ENCODE measurements around the gene ABCB9.
"Not testable (repeated sequence)": the region's sequence is repeated elsewhere in the genome, so short reads cannot be mapped to it uniquely, and the experiment has no call there.

The ABCB9 gene

DNA sequence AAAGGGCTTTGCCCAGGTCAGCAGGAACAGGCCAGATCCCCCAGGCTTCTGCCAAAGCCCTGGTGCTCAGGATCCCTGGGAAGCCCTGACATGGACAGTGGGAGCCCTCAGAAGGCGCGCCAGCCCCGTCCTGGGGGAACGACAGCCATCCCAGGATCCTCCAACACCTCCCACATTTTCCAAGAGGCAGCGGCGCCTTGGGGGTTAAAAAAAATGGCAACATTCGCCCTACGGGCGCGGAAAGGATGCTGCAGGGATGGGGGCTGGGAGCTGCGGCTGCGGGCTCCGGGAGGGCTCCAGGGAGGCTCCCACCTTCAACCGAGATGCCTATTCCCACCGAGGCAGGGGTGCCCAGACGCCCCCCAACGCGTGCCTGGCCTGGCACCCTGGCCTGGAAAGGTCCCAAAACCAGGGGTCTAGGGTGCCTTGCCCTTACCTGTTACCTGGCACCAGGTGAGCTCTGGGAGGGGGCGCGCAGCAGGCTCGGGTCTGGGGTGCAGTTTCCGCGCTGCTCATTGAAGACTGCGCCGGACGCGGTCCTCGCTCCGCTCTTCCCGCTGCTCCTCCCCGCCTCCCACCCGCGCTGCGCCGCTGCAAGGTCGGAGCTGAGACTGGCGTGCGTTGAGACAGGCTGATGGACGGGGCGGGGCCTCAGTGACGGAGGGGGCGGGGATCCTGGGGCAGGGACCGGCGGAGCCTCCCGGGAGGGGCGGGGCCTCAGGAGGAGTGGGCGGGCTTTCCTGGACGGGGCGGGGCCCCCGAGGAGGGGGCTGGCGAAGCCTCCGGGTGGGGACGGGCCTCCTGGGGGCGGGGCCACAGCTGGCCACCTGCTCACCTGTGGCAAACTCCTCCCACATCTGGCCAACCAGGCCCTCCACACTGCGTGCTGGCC, at the start of gene ABCB9:
Gene ABCB9 (minus strand): TSS at position 613 of the 892 bp plus-strand sequence. CDS start 6,228 bp downstream, outside the sequence.
- DNase-seq = peak; percentile 96

DNA sequence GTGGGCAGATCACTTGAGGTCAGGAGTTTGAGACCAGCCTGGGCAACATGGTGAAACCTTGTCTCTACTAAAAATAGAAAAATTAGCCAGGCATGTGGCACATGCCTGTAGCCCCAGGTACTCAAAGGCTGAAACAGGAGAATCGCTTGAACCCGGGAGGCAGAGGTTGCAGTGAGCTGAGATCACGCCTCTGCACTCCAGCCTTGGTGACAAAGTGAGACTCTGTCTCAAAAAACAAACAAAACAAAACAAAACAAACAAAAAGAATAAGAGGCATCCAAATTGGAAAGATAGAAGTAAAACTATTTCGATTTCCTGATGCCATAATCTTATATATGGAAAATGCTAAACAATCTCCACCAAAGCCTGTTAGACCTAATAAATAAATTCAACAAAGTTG, 48.2 kb upstream of the ABCB9 start:
- not testable (repeated sequence) for DNase-seq

DNA sequence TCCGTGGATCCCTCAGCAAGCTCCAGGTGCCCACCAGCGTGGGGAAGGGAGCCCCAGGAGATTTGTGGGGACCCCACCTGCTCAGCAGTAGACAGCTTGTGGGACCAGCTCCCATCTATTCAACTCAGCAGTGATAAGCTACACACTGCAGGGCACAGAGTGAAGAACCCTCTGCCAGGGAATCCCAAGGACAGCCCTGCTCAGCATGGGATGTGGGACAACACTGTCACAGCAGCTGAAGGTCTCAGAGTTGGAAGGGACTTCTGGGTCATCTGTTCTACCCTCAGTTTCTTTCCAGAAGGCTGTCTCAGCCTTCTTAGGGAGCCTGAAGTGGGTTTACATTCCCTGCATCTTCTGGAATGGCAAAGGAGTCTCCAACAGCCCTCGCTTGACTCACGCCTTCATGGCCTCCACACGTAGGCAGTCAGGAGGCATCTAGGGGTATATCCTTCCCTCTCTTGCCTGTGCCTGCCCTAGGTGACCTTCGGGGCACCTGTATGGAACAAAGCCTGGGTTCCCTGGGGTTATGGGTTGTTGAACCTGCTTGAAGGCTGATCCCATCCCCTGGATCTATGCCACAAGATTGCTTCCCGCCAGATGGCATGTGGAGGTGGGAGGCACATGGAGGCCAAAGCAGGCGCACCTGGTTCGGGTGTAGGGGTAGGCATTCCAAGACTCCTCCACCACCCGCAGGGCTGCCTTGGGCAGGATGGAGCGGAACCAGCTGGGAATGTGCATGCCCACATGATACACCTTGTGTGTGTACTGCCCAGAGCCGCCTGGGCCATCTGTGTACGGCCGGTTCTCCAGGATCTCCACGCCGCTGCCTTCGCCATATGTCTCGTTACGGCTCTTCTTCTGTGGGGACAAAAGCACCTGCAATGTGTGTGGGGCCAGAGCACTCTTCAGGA, 47.2 kb upstream of the ABCB9 start:
- no peak for DNase-seq

DNA sequence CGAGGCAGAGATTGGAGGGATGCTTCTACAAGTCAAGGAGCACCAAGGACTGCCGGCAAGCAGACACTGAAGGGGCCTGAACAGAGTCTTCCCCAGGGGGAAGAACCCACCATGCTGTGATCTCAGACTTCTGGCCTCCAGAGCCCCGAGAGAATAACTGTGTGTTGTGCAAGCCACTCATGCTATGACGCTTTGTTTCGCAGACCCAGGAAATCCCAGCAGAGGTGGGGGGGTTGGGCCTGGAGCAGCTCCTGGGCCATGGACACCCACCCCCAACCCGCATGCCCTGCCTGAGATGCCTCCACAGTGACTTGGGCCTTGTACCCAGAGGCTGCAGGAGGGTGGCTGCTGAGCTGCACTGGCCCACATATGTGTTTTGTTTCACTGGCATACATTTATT, 45.4 kb upstream of the ABCB9 start:
- DNase-seq = no peak

DNA sequence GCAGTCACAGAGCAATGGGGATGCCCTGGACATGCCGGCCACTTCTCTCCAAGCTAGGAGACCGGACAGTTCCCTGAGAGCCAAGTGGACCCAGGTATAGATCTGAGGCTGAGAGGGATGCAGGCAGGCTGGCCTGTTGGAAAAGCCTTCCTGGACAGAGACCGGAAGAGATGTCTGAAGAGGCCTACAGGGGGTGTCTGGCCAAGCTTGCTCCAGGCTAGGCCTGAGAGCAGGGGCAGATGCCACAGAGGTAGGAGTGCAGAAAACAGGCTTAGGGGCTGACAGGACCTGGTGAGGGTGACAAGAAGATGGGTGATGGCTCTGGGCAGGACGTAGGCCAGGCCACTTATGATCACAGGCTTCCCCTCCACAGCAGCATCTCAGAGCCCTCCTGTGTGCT, 44.4 kb upstream of the ABCB9 start:
- DNase-seq = no peak

DNA sequence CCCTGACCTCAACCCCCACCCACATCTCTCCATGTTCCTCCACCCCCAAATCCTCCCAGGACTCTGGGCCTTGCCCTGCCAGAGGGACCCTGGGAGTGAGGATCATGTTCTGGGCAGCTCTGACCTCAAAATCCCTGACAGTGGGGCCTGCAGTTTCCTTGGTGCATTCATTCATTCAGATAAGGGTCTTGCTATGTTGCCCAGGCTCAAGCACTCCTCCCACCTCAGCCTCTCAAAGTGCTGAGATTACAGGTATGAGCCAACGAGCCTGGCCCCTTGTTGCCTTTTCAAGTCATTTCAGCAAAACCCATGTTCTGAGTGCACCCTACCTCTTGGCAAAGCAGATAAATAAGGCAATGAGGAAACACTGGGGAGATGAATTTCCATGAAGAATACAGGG, 43.8 kb upstream of the ABCB9 start:
- no peak for DNase-seq

DNA sequence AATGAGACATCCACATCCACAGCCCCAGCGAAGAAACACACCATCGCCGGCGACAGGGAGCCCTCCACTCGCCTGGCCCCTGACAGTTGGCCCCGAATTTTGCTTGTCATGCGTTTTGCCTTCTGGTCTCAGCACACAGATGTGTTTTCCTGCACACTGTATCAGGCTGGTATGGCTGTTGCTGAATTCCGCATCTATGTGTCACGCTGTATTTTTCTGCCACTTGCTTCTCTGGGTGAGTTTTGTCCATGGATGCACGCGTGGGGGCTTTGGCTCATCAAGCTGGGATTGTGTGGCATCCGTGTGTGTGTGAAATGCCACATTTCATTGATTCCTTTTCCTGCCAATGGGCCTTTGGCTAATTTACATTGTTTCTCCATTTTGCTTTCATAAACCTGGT, 40.7 kb upstream of the ABCB9 start:
- DNase-seq = no peak

DNA sequence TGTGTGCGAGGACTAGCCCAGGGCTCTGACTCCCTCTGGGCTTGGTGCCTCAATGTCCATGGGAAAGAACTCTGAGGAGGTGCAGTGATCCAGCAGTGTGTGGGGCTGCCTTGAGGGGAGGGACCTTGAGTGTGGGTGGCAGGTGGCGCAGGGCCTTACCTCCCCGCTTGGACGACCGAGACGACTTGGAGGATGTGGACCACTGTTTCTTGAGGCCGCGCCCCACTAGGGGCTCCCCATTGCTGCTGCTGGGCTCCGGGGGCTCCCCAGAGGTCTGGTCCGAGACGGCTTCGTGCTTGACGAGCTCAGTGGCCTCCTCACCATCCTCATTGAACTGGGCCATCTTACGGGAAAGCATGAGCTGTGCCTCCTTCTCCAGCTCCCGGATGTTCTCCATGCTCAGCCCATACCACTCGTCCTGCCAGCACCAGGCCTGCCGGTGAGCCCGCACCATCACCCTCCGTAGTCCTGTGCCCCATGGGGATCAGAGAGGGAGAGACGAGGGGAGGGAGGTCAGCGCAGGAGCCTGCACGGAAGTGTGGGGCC, 38.9 kb upstream of the ABCB9 start:
- DNase-seq = no peak

DNA sequence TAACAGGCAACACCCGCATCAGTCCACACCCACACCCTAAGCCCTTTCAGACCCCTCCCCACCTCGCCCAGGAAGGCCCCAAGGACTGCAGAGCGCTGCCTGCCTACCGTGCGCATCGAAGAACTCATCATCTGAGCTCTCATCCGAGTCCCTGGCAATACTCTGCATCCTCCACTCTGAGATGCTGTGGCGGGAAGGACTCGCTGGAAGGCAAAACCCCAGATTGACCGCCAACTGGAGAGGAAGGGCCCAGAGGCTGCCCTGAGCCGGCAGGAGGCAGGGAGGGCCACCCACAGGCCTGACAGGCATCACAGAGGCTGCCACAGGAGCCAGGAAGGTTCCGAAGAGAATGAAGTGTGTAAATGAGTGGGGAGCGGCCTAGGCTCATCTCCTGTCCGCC, 38.0 kb upstream of the ABCB9 start:
- no peak for DNase-seq

DNA sequence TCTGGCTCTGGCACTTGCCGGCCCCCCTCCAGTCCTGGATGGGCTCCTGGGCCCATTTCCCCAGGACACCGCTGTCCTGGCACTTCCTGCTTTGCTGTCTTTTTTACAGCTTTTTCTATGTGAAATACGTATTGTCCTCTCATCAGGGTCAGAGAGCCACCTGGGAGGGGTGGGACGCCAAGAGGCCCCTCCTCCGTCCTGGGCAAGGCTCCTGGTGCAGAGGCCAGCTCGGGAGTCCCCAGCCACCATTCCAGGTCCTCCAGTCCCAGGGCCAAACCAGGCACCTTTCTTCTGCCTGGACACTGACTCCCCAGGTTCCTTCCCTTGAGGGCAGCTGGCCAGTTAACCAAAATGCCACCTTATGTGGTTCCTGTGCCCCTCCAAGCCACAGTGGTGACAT, 37.0 kb upstream of the ABCB9 start:
- no peak for DNase-seq

DNA sequence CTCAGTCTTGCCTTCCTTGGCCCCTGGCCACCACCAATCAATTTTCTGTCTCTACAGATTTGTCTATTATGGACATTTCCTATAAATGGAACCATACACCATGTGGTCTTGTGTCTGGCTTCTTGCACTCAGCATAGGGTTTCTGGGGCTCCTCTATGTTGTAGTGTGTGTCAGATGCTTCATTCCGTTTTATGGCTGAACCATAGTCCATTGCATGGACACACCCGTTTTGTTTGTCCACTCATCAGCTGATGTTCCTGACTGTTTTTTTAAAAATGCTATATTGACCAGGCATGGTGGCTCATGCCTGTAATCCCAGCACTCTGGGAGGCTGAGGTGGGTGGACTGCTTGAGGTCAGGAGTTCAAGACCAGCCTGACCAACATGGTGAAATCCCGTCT, 35.2 kb upstream of the ABCB9 start:
- DNase-seq = no peak

DNA sequence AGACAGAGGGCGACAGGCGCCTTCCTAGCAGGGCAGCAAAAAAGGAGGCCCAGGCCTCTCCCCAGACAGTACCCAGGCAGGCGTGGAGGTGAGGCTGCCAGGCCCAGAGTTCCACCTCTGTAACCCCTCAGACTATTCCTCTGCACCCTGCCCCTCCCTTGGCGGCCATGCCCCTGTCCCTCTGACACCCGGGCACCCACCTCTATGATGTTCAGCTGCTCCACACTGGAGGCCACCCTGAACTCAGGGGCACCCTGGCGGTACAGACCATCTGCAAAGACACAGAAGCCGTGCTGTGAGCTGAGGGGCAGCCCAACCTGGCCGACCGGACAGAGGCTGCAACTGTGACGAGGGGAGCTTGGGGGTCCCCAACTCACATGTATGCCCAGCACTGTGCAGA, 34.3 kb upstream of the ABCB9 start:
- DNase-seq = no peak

DNA sequence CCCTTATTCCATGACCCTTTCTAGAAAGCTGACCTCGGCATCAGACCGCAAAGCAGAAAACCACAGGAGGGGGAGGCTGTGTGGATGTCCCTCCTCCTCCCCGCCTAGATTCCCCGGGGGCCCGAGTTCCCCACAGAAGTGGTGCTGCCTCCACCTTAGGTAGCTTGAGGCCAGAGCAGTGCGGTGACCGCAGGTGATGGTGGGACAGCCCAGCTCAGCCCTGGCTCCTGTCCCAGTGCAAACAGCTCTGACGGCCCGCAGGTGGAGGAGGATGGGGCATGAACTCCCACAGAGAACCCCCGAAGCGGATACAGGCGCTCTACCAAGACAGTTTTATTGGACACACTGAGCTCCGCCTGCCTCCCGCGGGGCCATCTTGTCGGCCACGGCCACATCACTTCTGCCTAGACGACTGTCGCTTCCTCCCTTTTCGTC, 33.7 kb upstream of the ABCB9 start:
- no peak for DNase-seq

DNA sequence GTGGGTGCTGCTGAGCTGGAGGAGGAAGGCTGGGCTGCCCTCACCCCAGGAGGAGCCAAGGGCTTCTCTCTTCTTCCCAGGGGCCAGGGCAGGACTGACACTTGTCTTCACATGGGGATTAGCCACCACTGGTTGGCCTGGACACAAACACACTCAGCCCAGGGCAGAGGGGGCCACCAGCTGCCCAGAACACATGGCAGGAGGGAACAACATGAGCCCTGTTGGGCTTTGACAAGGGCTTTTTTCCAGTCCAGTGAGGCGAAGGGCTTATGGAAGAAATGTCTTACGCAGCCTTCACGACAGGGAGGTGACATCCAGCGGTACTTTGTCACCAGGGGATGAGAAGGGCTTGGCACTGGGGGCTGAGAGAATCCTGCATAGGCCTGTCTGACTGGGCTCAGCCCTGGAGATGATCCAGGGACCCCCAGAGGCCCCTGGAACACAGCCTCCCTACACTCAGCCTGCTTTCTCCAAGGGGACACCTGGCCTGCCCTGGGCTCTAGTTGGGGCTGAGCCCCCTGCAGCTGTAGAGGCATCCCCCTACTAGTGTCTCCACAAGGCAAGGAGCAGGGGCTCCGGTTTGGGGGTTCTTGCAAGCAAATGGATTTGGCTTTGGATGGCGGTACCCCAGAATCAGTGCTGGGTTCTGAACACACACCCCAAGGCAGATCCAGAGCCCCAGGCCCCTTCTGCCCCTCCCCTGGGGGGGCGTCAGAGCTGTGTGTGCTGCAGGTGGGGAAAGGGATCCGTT, 33.1 kb upstream of the ABCB9 start:
- no peak for DNase-seq

DNA sequence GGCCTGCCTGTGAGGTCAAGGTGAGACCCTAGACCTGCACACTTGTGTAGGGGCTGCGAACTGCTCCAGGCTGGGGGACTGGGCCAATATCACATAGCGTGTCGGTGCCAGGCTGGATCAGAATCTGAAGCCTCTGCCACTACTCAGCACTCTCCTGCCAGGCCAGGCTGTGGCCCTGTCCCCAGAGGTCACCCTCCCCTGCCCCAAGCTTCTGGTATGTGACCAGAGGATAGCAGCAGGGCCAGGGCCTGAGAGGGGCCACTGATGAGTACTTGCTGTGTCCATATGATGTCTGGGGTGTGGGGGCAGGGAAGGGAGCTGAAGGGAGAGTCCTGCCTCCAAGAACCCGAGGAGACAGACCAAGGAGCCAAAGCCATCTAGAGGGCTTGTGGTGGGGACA, 32.1 kb upstream of the ABCB9 start:
- no peak for DNase-seq

DNA sequence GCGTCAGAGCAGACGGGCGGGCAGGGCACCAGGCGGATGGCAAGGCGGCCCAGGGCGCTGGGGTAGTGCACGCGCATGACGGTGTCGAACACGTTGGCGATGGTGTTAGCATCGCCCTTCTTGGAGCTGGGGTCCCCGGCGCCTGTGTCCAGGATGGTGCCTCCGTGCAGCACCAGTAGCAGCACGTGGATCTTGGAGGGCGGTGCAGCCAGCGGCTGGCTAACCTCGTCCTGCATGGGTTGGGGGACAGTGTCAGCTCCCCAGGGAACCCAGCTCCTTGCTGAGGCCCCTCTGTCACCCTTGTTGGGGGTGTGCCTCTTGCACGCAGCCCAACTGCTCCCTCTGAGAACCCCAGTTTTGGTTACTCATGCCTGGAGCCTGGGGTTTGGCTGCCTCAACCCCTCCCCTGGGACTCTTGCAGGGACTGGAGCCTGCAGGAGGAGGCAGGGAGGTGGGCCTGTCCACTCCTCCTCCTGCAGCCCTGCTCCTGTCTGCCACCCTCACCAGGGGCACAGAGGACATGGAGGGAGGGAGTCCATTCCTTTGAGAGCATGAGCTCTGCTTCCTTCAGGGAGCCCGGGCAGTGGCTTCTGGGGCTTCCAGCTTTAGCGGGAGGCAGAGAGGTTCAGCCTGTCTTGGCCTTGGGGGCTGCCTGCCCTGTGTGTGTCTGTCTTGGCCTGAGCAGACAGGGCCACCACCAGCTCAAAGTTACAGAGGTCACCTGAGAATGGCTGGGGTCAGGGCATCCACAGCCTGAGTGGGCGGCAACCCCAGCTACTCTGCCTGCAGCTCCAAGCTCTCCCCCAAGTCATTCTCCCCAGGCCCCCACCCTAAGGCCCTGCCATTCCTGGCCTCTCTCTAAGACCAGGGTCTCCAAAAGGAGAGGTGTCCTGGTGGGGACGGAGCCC, 31.3 kb upstream of the ABCB9 start:
- DNase-seq = no peak

DNA sequence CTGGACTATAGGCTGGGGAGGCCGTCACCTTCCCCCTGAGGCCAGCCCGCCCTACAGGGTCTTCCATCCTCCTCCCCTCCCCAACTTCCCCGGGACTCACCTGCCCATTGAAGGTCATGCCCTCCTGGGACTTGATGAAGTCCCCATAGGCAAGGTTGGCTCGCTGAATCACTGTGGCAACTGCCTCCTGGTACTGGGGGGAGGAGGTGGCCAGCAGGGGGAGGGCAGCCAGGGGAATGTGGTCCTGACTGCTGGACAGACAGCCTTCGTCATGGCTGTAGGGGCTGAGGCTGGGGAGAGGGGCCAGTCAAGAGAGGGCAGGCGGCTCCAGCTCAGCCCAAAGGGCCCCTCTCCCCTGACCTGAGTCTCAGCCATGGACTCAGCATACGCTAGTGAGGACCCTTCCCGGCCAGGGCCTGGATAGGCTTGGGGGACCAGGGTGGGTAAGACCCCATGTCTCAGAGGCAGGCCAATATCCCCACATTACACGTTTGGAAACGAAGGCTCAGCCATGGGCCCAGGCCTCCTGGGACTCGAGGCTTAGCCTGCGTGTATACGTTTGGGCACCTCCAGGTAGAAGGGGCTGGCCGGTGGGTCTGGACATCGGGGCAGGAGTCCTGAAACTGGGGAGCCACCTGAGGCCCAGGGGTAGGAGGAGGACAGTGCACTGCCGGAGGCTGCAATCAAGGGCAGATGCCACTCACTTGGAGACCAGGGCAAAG, 30.5 kb upstream of the ABCB9 start:
- no peak for DNase-seq

DNA sequence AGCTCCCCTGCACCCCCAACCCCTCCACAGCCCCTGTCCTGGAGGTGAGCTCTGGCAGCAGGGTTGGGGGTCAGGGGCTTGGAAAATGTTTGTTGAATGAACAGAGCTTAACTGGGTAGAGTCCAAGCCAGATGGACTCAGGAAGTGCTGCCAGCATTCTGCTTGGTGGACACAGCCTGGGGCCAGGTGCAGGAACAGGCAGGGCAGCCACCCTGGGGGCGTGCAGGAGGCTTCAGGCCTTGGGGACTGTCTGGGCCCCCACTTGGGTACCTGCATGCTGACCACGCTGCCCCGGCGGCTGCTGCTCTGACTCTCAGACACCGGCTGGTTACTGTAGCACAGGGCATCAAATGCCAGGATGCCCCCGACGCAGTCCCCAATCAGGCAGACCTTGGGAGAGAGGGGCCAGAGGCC, 29.9 kb upstream of the ABCB9 start:
- DNase-seq = no peak

DNA sequence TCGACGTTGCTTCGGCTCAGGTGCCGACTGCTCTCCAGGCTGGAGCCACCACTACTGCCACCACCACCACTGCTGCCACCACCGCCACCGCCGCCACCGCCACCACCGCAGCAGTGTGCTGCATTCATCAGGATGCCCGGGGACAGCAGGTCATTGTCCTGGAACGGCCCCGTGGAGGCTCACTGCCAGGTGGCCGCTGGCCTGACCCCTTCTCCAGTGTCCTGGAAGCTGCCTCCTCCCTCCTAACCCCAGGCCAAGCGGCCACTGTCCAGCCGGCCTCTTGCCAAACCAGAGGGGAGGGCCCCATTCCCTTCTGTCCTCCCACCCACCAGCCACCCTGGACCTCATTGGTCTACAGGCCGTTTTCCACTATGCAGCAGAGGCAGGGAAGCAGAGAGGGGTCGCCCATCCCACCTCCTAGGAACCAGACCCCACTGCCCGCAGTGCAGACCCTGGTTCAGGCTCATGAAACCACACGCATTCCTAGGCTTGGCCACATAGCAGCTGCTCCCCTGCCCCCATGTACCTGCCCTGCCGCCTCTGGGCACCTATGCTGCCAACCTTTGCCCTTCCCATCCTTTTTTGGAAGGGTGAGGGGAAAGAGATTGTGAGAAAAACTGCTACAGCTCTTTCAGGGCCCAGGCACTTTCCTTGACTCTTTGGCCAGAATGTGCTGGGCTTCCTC, 29.4 kb upstream of the ABCB9 start:
- no peak for DNase-seq

DNA sequence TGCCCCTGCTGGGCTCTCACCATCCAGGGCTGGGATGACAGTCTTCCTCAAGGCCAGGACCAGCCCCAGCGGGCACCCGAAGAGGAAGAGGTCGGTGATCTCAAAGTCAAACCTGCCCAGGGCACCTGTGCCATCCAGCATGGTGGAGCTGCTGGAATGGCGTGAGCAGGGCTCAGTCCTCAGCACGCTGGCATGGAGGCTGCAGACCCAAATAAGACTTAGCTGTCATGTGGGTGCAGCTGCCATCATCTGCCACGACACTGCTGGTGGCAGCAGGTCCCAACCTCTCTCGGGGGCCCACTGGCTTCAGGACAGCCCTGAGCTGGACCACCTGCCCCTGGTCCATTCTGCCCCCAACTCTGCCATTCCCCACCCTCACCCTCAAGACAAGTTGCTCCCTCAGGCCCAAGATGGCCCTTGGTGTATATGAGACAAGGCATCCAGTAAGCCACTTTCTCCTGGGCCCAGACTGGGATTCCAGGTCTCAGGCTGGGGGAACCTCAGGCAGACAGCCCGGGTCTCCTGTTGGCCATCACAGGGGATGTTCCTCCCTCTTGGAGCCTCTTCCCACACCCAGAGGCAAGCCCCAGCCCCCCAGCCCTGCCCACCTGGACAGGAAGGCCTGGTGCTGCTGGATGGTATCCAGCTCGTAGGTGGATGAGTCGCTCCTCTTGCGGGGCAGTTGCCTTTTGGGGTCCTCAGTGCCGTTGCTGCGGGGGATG, 28.7 kb upstream of the ABCB9 start:
- no peak for DNase-seq
